ENCODE data around the gene SLC2A11.
"Not testable (repeated sequence)": the region's sequence is repeated elsewhere in the genome, so short reads cannot be mapped to it uniquely, and the experiment has no call there.

Gene SLC2A11

DNA sequence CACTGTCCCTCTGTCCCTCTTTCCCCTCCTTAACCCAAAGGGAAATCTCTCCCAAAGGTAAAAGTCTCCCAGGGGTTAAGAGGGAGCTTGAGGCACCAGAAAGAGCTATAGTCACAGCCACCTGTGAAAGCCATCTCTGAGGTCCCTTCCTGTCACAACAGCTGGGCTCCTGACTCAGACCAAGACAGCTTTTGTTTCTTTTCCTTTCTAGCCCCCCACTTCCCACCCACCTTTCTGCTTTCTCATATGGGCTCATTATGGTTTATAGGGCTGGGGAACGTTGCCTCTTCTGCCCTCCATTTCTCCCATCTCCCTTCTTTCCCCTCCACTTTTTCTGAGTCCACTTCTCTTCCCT is 55.6 kb downstream of the SLC2A11 start:
- peak overlapping the region; percentile 88 for H3K27ac ChIP-seq (replicated peaks)
- TF ChIP-seq, protein P1, sequence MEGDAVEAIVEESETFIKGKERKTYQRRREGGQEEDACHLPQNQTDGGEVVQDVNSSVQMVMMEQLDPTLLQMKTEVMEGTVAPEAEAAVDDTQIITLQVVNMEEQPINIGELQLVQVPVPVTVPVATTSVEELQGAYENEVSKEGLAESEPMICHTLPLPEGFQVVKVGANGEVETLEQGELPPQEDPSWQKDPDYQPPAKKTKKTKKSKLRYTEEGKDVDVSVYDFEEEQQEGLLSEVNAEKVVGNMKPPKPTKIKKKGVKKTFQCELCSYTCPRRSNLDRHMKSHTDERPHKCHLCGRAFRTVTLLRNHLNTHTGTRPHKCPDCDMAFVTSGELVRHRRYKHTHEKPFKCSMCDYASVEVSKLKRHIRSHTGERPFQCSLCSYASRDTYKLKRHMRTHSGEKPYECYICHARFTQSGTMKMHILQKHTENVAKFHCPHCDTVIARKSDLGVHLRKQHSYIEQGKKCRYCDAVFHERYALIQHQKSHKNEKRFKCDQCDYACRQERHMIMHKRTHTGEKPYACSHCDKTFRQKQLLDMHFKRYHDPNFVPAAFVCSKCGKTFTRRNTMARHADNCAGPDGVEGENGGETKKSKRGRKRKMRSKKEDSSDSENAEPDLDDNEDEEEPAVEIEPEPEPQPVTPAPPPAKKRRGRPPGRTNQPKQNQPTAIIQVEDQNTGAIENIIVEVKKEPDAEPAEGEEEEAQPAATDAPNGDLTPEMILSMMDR (IDR thresholded peaks at IDR 0.05; ENCODE audit: insufficient read depth, low read length): no peak
- no peak for TF ChIP-seq POLR2AphosphoS5 (IDR thresholded peaks at IDR 0.05; ENCODE audit: low read depth)
- TF ChIP-seq GABPA (IDR thresholded peaks at IDR 0.05; ENCODE audit: low read depth): no peak
- no peak for TF ChIP-seq SPI1 (IDR thresholded peaks at IDR 0.05; ENCODE audit: borderline replicate concordance, low read depth)
- TF ChIP-seq, protein P2, sequence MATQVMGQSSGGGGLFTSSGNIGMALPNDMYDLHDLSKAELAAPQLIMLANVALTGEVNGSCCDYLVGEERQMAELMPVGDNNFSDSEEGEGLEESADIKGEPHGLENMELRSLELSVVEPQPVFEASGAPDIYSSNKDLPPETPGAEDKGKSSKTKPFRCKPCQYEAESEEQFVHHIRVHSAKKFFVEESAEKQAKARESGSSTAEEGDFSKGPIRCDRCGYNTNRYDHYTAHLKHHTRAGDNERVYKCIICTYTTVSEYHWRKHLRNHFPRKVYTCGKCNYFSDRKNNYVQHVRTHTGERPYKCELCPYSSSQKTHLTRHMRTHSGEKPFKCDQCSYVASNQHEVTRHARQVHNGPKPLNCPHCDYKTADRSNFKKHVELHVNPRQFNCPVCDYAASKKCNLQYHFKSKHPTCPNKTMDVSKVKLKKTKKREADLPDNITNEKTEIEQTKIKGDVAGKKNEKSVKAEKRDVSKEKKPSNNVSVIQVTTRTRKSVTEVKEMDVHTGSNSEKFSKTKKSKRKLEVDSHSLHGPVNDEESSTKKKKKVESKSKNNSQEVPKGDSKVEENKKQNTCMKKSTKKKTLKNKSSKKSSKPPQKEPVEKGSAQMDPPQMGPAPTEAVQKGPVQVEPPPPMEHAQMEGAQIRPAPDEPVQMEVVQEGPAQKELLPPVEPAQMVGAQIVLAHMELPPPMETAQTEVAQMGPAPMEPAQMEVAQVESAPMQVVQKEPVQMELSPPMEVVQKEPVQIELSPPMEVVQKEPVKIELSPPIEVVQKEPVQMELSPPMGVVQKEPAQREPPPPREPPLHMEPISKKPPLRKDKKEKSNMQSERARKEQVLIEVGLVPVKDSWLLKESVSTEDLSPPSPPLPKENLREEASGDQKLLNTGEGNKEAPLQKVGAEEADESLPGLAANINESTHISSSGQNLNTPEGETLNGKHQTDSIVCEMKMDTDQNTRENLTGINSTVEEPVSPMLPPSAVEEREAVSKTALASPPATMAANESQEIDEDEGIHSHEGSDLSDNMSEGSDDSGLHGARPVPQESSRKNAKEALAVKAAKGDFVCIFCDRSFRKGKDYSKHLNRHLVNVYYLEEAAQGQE (IDR thresholded peaks at IDR 0.05; ENCODE audit: insufficient replicate concordance, low read depth): no peak
- H3K27me3 ChIP-seq (ENCODE audit: insufficient read depth, poor library complexity, severe bottlenecking): no peaks in the 10 kb centered on the region
- H3K4me3 ChIP-seq (replicated peaks; ENCODE audit: insufficient read depth, low read length): peak overlapping the region; percentile 55
- DNase-seq (ENCODE audit: low read depth in 1 of 2, low spot score in 1 of 2): no peak

DNA sequence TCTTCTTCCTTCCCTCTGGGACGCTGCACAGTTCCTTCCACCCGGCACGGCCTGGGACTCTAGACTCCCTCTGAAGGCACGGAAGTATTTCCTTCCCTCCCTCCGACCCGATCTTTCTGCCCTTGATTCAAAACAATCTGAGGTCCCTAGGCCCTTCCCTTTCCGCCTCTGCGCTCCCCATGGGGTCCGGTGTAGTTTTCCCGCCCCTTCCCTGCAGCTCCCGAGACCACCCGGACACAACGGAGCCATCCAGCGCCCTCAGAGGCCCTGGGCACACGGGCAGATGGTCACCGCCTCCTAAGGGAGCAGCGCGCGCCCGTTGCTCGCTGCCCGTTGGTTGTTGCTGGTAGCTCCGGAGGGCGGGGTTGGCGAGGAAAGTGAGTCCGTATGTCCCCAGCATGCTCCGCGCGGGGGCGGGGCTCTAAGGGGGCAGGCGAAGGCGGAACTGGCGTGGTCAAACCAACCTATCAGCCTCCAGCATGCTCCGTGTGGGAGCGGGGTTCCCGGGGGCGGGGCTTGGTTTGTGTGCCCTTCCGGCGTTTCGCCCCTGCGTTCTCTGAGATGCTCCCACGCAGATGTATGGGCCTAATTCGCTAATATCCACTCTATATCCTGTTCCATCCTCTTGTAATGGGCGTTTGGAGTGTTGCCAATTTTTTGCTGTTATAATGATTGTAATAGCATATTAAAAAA is 56.1 kb downstream of the SLC2A11 start:
- TF ChIP-seq, protein P1 (IDR thresholded peaks at IDR 0.05; ENCODE audit: insufficient read depth, low read length): no peak
- TF ChIP-seq POLR2AphosphoS5 (IDR thresholded peaks at IDR 0.05; ENCODE audit: low read depth): peak; percentile 99
- TF ChIP-seq, protein P2 (IDR thresholded peaks at IDR 0.05; ENCODE audit: insufficient replicate concordance, low read depth): no peak
- TF ChIP-seq SPI1 (IDR thresholded peaks at IDR 0.05; ENCODE audit: borderline replicate concordance, low read depth): peak; percentile 57; the same call in 1 of the 2 replicates
- peak; percentile 59 for TF ChIP-seq GABPA (IDR thresholded peaks at IDR 0.05; ENCODE audit: low read depth)
- peak; percentile 99 to 100 for DNase-seq (ENCODE audit: low read depth in 1 of 2, low spot score in 1 of 2)
- H3K27ac ChIP-seq (replicated peaks): peak overlapping the region; percentile 88
- H3K4me3 ChIP-seq (replicated peaks; ENCODE audit: insufficient read depth, low read length): peak overlapping the region; percentile 55
- no peaks in the 10 kb centered on the region for H3K27me3 ChIP-seq (ENCODE audit: insufficient read depth, poor library complexity, severe bottlenecking)

DNA sequence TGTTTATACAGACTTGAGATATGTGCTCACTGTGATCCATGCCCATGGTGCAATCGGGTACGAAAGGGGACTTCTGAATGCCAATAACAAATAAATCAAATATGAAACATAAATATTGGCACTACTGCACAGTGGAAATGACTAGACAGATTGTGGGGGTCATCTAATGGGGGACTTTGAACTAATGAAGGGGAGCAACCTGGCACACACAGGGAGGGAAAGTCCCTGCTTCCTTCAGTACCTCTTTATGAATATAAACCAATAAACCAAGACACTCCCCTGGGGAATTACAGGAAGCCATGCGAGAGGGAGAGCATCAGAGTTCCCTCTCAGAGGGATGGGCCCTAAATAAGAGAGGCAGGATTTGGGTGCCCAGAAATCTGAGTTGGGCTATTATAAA is 57.6 kb downstream of the SLC2A11 start:
- no peak for DNase-seq (ENCODE audit: low read depth in 1 of 2, low spot score in 1 of 2)
- Histone ChIP-seq H3K27ac (replicated peaks) (no peak overlapping the region), H3K4me3 (replicated peaks; ENCODE audit: insufficient read depth, low read length) (no peak overlapping the region), H3K27me3 (ENCODE audit: insufficient read depth, poor library complexity, severe bottlenecking) (no peaks in the 10 kb centered on the region)
- TF ChIP-seq, protein P2 (IDR thresholded peaks at IDR 0.05; ENCODE audit: insufficient replicate concordance, low read depth): no peak

DNA sequence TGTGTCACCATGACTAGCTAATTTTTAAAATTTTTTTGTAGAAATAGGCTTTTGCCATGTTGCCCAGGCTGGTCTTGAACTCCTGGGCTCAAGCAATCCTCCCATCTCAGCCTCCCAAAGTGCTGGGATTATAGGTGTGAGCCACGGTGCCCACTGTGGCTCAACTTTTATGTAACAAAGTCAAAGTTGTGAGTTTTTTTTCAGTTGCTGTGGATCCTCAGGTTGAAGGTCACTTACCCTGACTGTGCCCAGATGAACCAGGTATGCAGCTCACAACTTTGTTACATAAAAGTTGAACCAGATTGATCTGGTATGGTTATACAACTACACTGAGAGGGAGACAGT is 62.6 kb downstream of the SLC2A11 start:
- DNase-seq (ENCODE audit: low read depth in 1 of 2, low spot score in 1 of 2); H3K27ac ChIP-seq (replicated peaks); H3K27me3 ChIP-seq (ENCODE audit: insufficient read depth, poor library complexity, severe bottlenecking); H3K4me3 ChIP-seq (replicated peaks; ENCODE audit: insufficient read depth, low read length): not testable (repeated sequence)

DNA sequence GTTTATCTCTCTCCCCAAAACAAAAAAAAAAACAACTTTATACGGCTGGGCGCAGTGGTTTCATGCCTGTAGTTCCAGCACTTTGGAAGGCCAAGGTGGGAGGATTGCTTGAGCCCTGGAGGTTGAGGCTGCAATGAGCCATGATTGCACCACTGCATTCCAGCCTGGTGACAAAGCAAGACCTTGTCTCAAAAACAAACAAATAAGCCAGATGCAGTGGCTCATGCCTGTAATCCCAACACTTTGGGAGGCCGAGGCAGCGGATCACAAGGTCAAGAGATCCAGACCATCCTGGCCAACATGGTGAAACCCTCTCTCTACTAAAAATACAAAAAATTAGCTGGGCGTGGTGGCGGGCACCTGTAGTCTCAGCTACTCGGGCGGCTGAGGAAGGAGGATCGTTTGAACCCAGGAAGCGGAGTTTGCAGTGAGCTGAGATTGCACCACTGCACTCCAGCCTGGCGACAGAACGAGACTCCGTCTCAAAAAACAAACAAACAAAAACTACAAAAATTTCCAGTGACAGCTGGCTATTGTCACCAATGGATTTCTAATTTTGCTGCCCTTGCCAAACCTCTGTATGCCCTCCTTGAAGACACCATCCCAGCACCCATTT is 64.0 kb downstream of the SLC2A11 start:
- DNase-seq (ENCODE audit: low read depth in 1 of 2, low spot score in 1 of 2); H3K27ac ChIP-seq (replicated peaks); H3K4me3 ChIP-seq (replicated peaks; ENCODE audit: insufficient read depth, low read length); H3K27me3 ChIP-seq (ENCODE audit: insufficient read depth, poor library complexity, severe bottlenecking): not testable (repeated sequence)
